Neural progenitor cell (in vitro differentiated cells): ENCODE data around the gene GPR179. TPM values are rescaled to one million over a fixed set of nuclear protein-coding genes. Genes with fewer than 3 reads are reported as not detected.

Source experiments
- DNase-seq: peaks from one replicate; pipeline ENCODE4 v3.0.0-alpha.2; 2016; ENCODE audit warnings: low spot score
- H2AFZ ChIP-seq: fragments of 200-600 bp; sonication (generic); replicated peaks from 2 replicates; pipeline ENCODE4 v1.6.1; 2016; ENCODE audit warnings: antibody characterized with exemption
- H3F3A ChIP-seq: fragments of 200-600 bp; sonication (generic); 2 replicates; pipeline ENCODE4 v1.6.1; 2016; ENCODE audit warnings: antibody characterized with exemption, low read depth
- H3K27ac ChIP-seq: fragments of 200-600 bp; sonication (generic); 2 replicates; pipeline ENCODE4 v1.5.1; 2016; ENCODE audit warnings: mild to moderate bottlenecking
- H3K27me3 ChIP-seq: fragments of 200-600 bp; sonication (generic); 2 replicates; pipeline ENCODE4 v1.6.1; 2016; ENCODE audit warnings: mild to moderate bottlenecking, moderate library complexity
- H3K36me3 ChIP-seq: fragments of 200-600 bp; sonication (generic); 2 replicates; pipeline ENCODE4 v1.5.1; 2016
- H3K4me1 ChIP-seq: fragments of 200-600 bp; sonication (generic); 2 replicates; pipeline ENCODE4 v1.6.1; 2016; ENCODE audit warnings: mixed run types
- H3K4me2 ChIP-seq: fragments of 200-600 bp; sonication (generic); 2 replicates; pipeline ENCODE4 v1.6.1; 2016
- H3K4me3 ChIP-seq: fragments of 200-600 bp; sonication (generic); 2 replicates; pipeline ENCODE4 v1.5.1; 2016
- H3K79me2 ChIP-seq: fragments of 200-600 bp; sonication (generic); 2 replicates; pipeline ENCODE4 v1.6.1; 2016; ENCODE audit warnings: low read depth
- H3K9ac ChIP-seq: fragments of 200-600 bp; sonication (generic); 2 replicates; pipeline ENCODE4 v1.6.1; 2016
- H3K9me3 ChIP-seq: fragments of 200-600 bp; sonication (generic); 2 replicates; pipeline ENCODE4 v1.5.1; 2016; ENCODE audit warnings: low read depth
- H4K20me1 ChIP-seq: fragments of 200-600 bp; sonication (generic); 2 replicates; pipeline ENCODE4 v1.6.1; 2016; ENCODE audit warnings: low read depth
- H3K27ac Mint-ChIP-seq: 3 replicates; pipeline ENCODE4 v1.8.0; 2021; ENCODE audit warnings: mixed read lengths
- H3K27me3 Mint-ChIP-seq: 2 replicates; pipeline ENCODE4 v1.8.0; 2022; ENCODE audit warnings: low read depth, mild to moderate bottlenecking, inconsistent platforms, moderate library complexity, mixed read lengths; ENCODE audit not compliant: insufficient read depth
- H3K36me3 Mint-ChIP-seq: 3 replicates; pipeline ENCODE4 v1.8.0; 2021; ENCODE audit warnings: mixed read lengths
- H3K4me1 Mint-ChIP-seq: 3 replicates; pipeline ENCODE4 v1.8.0; 2021; ENCODE audit warnings: mixed read lengths
- H3K4me3 Mint-ChIP-seq: 3 replicates; pipeline ENCODE4 v1.8.0; 2021; ENCODE audit warnings: mild to moderate bottlenecking, moderate library complexity, mixed read lengths
- H3K9me3 Mint-ChIP-seq: 3 replicates; pipeline ENCODE4 v1.8.0; 2020; ENCODE audit warnings: mixed read lengths
- CTCF ChIP-seq: fragments of 200-600 bp; sonication (generic); IDR thresholded peaks from 2 replicates; pipeline ENCODE4 v1.5.1; 2017; ENCODE audit warnings: antibody characterized with exemption, mild to moderate bottlenecking
- EZH2 ChIP-seq: fragments of 200-600 bp; sonication (generic); IDR thresholded peaks from 2 replicates; pipeline ENCODE4 v1.6.1; 2017; ENCODE audit warnings: antibody characterized with exemption, mild to moderate bottlenecking, moderate library complexity
- EZH2phosphoT487 ChIP-seq: fragments of 200-600 bp; sonication (generic); IDR thresholded peaks from 2 replicates; pipeline ENCODE4 v1.6.1; 2017; ENCODE audit warnings: antibody characterized with exemption
- total RNA-seq: library from RNA; depleted of rRNA; stranded (reverse); fragments of >200 nt; gene quantifications from 2 replicates; pipeline ENCODE4 v1.2.3, GENCODE V29; 2015; ENCODE audit warnings: low replicate concordance

The GPR179 gene
- total RNA-seq, 1 donor from 2014 or later, result not detected

- Histone ChIP-seq H4K20me1 (no peaks in the 10 kb centered on the region), H3K4me1 (peaks cover 7% of the 10 kb centered on the region), H3K9ac (no peak overlapping the region), H3K4me2 (no peak overlapping the region), H3K4me3 (no peak overlapping the region), H3K27me3 (no peaks in the 10 kb centered on the region), H3K9me3 (no peaks in the 10 kb centered on the region), H3K36me3 (no peaks in the 10 kb centered on the region), H3K79me2 (no peaks in the 10 kb centered on the region), H3K27ac (no peak overlapping the region), H3F3A (peaks cover 10% of the 10 kb centered on the region), H2AFZ (no peak overlapping the region)
- H3K4me1 Mint-ChIP-seq, result peaks cover 17% of the 10 kb centered on the region
- H3K27me3 Mint-ChIP-seq, result peaks cover 6% of the 10 kb centered on the region
- no peak for TF ChIP-seq CTCF
- DNase-seq, result no peak
- H3K9me3 Mint-ChIP-seq, result no peaks in the 10 kb centered on the region
- H3K27ac Mint-ChIP-seq, result no peak overlapping the region
- no peak overlapping the region for H3K4me3 Mint-ChIP-seq
- H3K36me3 Mint-ChIP-seq, result no peaks in the 10 kb centered on the region
Observed at GRCh38 chr17:38339891-38340290, 3.9 kb downstream of the GPR179 start.

GRCh38 chr17:38338535-38338934, 5.2 kb downstream of the GPR179 start:
- Histone ChIP-seq H3K79me2 (no peaks in the 10 kb centered on the region), H3K9ac (no peak overlapping the region), H3K4me3 (no peak overlapping the region), H3K4me2 (no peak overlapping the region), H3K9me3 (no peaks in the 10 kb centered on the region), H4K20me1 (no peaks in the 10 kb centered on the region), H3K27ac (no peak overlapping the region), H2AFZ (no peak overlapping the region), H3K36me3 (no peaks in the 10 kb centered on the region), H3K27me3 (no peaks in the 10 kb centered on the region), H3K4me1 (peaks cover 7% of the 10 kb centered on the region), H3F3A (peaks cover 10% of the 10 kb centered on the region)
- no peaks in the 10 kb centered on the region for H3K9me3 Mint-ChIP-seq
- no peak for DNase-seq
- TF ChIP-seq EZH2phosphoT487 (no peak), CTCF (no peak), EZH2 (no peak)
- no peaks in the 10 kb centered on the region for H3K36me3 Mint-ChIP-seq
- H3K4me3 Mint-ChIP-seq, result no peak overlapping the region
- peaks cover 8% of the 10 kb centered on the region for H3K27me3 Mint-ChIP-seq
- no peak overlapping the region for H3K27ac Mint-ChIP-seq
- H3K4me1 Mint-ChIP-seq, result peaks cover 15% of the 10 kb centered on the region

- Histone ChIP-seq H3K36me3 (no peaks in the 10 kb centered on the region), H3K9me3 (no peaks in the 10 kb centered on the region), H4K20me1 (no peaks in the 10 kb centered on the region), H3K4me1 (peaks cover 7% of the 10 kb centered on the region), H3K79me2 (no peaks in the 10 kb centered on the region), H3K9ac (no peak overlapping the region), H3K27me3 (no peaks in the 10 kb centered on the region), H3K27ac (no peak overlapping the region), H3K4me2 (no peak overlapping the region), H3F3A (peaks cover 10% of the 10 kb centered on the region), H3K4me3 (no peak overlapping the region), H2AFZ (no peak overlapping the region)
- TF ChIP-seq EZH2 (no peak), EZH2phosphoT487 (no peak), CTCF (no peak)
- Mint-ChIP-seq H3K4me3 (no peak overlapping the region), H3K4me1 (peaks cover 15% of the 10 kb centered on the region), H3K36me3 (no peaks in the 10 kb centered on the region), H3K9me3 (no peaks in the 10 kb centered on the region), H3K27ac (no peak overlapping the region), H3K27me3 (peaks cover 8% of the 10 kb centered on the region)
- no peak for DNase-seq
Observed at GRCh38 chr17:38338053-38338452, 5.7 kb downstream of the GPR179 start.

- H3K4me1 Mint-ChIP-seq, result peaks cover 8% of the 10 kb centered on the region
Observed at GRCh38 chr17:38336838-38337237, 6.9 kb downstream of the GPR179 start.

More at GRCh38 chr17:38336838-38337237, 6.9 kb downstream of the GPR179 start:
- H3K4me1 ChIP-seq, result peaks cover 7% of the 10 kb centered on the region
- peaks cover 10% of the 10 kb centered on the region for H3F3A ChIP-seq
- Mint-ChIP-seq H3K27me3 (peaks cover 8% of the 10 kb centered on the region), H3K27ac (no peak overlapping the region), H3K36me3 (no peaks in the 10 kb centered on the region), H3K9me3 (no peaks in the 10 kb centered on the region), H3K4me3 (no peak overlapping the region)
- H3K79me2 ChIP-seq, result no peaks in the 10 kb centered on the region
- no peak for TF ChIP-seq CTCF
- no peak for TF ChIP-seq EZH2
- no peak for TF ChIP-seq EZH2phosphoT487
- no peaks in the 10 kb centered on the region for H4K20me1 ChIP-seq
- H2AFZ ChIP-seq, result no peak overlapping the region
- no peak overlapping the region for H3K27ac ChIP-seq
- H3K9ac ChIP-seq, result no peak overlapping the region
- no peaks in the 10 kb centered on the region for H3K36me3 ChIP-seq
- H3K4me2 ChIP-seq, result no peak overlapping the region
- DNase-seq, result no peak
- H3K4me3 ChIP-seq, result no peak overlapping the region
- H3K27me3 ChIP-seq, result no peaks in the 10 kb centered on the region
- no peaks in the 10 kb centered on the region for H3K9me3 ChIP-seq
